H9 (cell line): ENCODE measurements around the gene CPNE5. TPM values are rescaled to one million over a fixed set of nuclear protein-coding genes. Genes with fewer than 3 reads are reported as not detected.

Experiments
- DNase-seq: peaks from one replicate; pipeline ENCODE4 v3.0.0-alpha.2; 2017
- H2AFZ ChIP-seq: one replicate; pipeline ENCODE4 v1.6.1; 2013; ENCODE audit warnings: mild to moderate bottlenecking, low read length, control low read depth, moderate library complexity
- H2AK5ac ChIP-seq: 2 replicates; pipeline ENCODE4 v1.6.1; 2013; ENCODE audit warnings: low read length, control low read depth, mixed read lengths; ENCODE audit not compliant: insufficient read length
- H2BK120ac ChIP-seq: one replicate; pipeline ENCODE4 v1.6.1; 2013; ENCODE audit warnings: low read depth, mild to moderate bottlenecking, low read length, control low read depth, inconsistent platforms; ENCODE audit not compliant: poor library complexity, severe bottlenecking
- H2BK12ac ChIP-seq: 2 replicates; pipeline ENCODE4 v1.6.1; 2013; ENCODE audit warnings: low read length, control low read depth, mixed read lengths, low read depth; ENCODE audit not compliant: insufficient read length
- H2BK15ac ChIP-seq: 2 replicates; pipeline ENCODE4 v1.6.1; 2013; ENCODE audit warnings: low read depth, low read length, control low read depth
- H2BK20ac ChIP-seq: one replicate; pipeline ENCODE4 v1.6.1; 2013; ENCODE audit warnings: low read depth, mild to moderate bottlenecking, low read length, control low read depth, inconsistent platforms; ENCODE audit not compliant: poor library complexity, severe bottlenecking
- H2BK5ac ChIP-seq: 2 replicates; pipeline ENCODE4 v1.6.1; 2013; ENCODE audit warnings: low read length, control low read depth, mixed read lengths; ENCODE audit not compliant: insufficient read length
- H3K14ac ChIP-seq: 2 replicates; pipeline ENCODE4 v1.6.1; 2013; ENCODE audit warnings: low read length, control low read depth; ENCODE audit not compliant: insufficient read depth
- H3K18ac ChIP-seq: 2 replicates; pipeline ENCODE4 v1.6.1; 2013; ENCODE audit warnings: low read depth, mild to moderate bottlenecking, mixed read lengths, low read length, control low read depth; ENCODE audit not compliant: insufficient read length
- H3K23ac ChIP-seq: 2 replicates; pipeline ENCODE4 v1.6.1; 2013; ENCODE audit warnings: low read length, control low read depth, mixed read lengths, low read depth; ENCODE audit not compliant: insufficient read length
- H3K23me2 ChIP-seq: 2 replicates; pipeline ENCODE4 v1.6.1; 2013; ENCODE audit warnings: low read depth, mild to moderate bottlenecking, mixed read lengths, low read length, control low read depth; ENCODE audit not compliant: insufficient read length, poor library complexity, severe bottlenecking
- H3K27ac ChIP-seq: 2 replicates; pipeline ENCODE4 v1.5.1; 2013; ENCODE audit warnings: low read length, control low read depth, mixed read lengths, low read depth; ENCODE audit not compliant: insufficient read length
- H3K27me3 ChIP-seq: 2 replicates; pipeline ENCODE4 v1.6.1; 2013; ENCODE audit warnings: low read length, control low read depth, inconsistent platforms; ENCODE audit not compliant: insufficient read depth
- H3K4ac ChIP-seq: 2 replicates; pipeline ENCODE4 v1.6.1; 2013; ENCODE audit warnings: low read depth, mild to moderate bottlenecking, control low read depth, inconsistent platforms, low read length, moderate library complexity
- H3K4me1 ChIP-seq: 2 replicates; pipeline ENCODE4 v1.6.1; 2013; ENCODE audit warnings: low read length, control low read depth, inconsistent platforms; ENCODE audit not compliant: insufficient read depth
- H3K4me2 ChIP-seq: 2 replicates; pipeline ENCODE4 v1.6.1; 2013; ENCODE audit warnings: low read length, control low read depth, mixed read lengths; ENCODE audit not compliant: insufficient read length, insufficient read depth
- H3K56ac ChIP-seq: 2 replicates; pipeline ENCODE4 v1.6.1; 2013; ENCODE audit warnings: low read depth, mild to moderate bottlenecking, mixed read lengths, low read length, control low read depth; ENCODE audit not compliant: insufficient read length
- H3K79me1 ChIP-seq: 2 replicates; pipeline ENCODE4 v1.6.1; 2013; ENCODE audit warnings: low read depth, mild to moderate bottlenecking, moderate library complexity, low read length, control low read depth, inconsistent platforms; ENCODE audit not compliant: insufficient read depth, poor library complexity, severe bottlenecking
- H3K79me2 ChIP-seq: 2 replicates; pipeline ENCODE4 v1.6.1; 2013; ENCODE audit warnings: low read length, control low read depth, inconsistent platforms; ENCODE audit not compliant: insufficient read depth
- H3K9ac ChIP-seq: 2 replicates; pipeline ENCODE4 v1.6.1; 2013; ENCODE audit warnings: low read length, control low read depth, mixed read lengths; ENCODE audit not compliant: insufficient read length; ENCODE audit errors: extremely low read depth
- H3K9me3 ChIP-seq: one replicate; pipeline ENCODE4 v1.6.1; 2013; ENCODE audit warnings: low read depth, low read length, inconsistent platforms; ENCODE audit not compliant: control insufficient read depth
- H3T11ph ChIP-seq: one replicate; pipeline ENCODE4 v1.6.1; 2013; ENCODE audit warnings: mild to moderate bottlenecking, low read length, control low read depth, inconsistent platforms
- H4K20me1 ChIP-seq: one replicate; pipeline ENCODE4 v1.6.1; 2013; ENCODE audit not compliant: control insufficient read depth, insufficient read length, insufficient read depth
- H4K5ac ChIP-seq: 2 replicates; pipeline ENCODE4 v1.6.1; 2013; ENCODE audit warnings: low read depth, mild to moderate bottlenecking, mixed read lengths, low read length, control low read depth; ENCODE audit not compliant: insufficient read length
- H4K8ac ChIP-seq: replicated peaks from 2 replicates; pipeline ENCODE4 v1.6.1; 2013; ENCODE audit warnings: low read length, control low read depth, mixed read lengths, low read depth; ENCODE audit not compliant: insufficient read length
- H4K91ac ChIP-seq: 2 replicates; pipeline ENCODE4 v1.6.1; 2013; ENCODE audit warnings: low read depth, mild to moderate bottlenecking, moderate library complexity, mixed read lengths, low read length, control low read depth; ENCODE audit not compliant: insufficient read length
- H3K27ac Mint-ChIP-seq, 3 experiments: 2 replicates in 2 of 3; 3 replicates in 1 of 3; pipeline ENCODE4 v1.8.0; 2020 to 2021; ENCODE audit warnings: mixed read lengths in 3 of 3, mild to moderate bottlenecking in 1 of 3, moderate library complexity in 1 of 3
- H3K27me3 Mint-ChIP-seq: 2 replicates; pipeline ENCODE4 v1.8.0; 2021; ENCODE audit warnings: low read depth, mild to moderate bottlenecking, moderate library complexity, mixed read lengths
- H3K36me3 Mint-ChIP-seq, 3 experiments: 2 replicates in 2 of 3; 3 replicates in 1 of 3; pipeline ENCODE4 v1.8.0; 2020 to 2021; ENCODE audit warnings: low read depth in 3 of 3, mixed read lengths in 3 of 3; ENCODE audit not compliant: insufficient read depth in 1 of 3
- H3K4me1 Mint-ChIP-seq, 2 experiments: 2 replicates each; pipeline ENCODE4 v1.8.0; 2020; ENCODE audit warnings: mixed read lengths in 2 of 2
- H3K4me3 Mint-ChIP-seq, 2 experiments: 2 replicates in 1 of 2; 3 replicates in 1 of 2; pipeline ENCODE4 v1.8.0; 2020 to 2021; ENCODE audit warnings: mild to moderate bottlenecking in 2 of 2, mixed read lengths in 2 of 2, moderate library complexity in 1 of 2
- H3K9me3 Mint-ChIP-seq, 2 experiments: 2 replicates in 1 of 2; 3 replicates in 1 of 2; pipeline ENCODE4 v1.8.0; 2020; ENCODE audit warnings: mild to moderate bottlenecking in 2 of 2, mixed read lengths in 2 of 2, moderate library complexity in 1 of 2
- CTCF ChIP-seq: fragments of 200-600 bp; sonication (generic); conservative IDR thresholded peaks from 3 replicates; pipeline ENCODE4 v1.8.0; 2021; ENCODE audit warnings: antibody characterized with exemption, mild to moderate bottlenecking
- WGBS: extraction: QIAGEN DNeasy Blood & Tissue Kit; methylation state at CpG from one replicate; pipeline ENCODE4 v1.1.7; 2013; ENCODE audit warnings: missing lambda C conversion rate, low lambda C conversion rate, mixed read lengths; ENCODE audit not compliant: insufficient read length; ENCODE audit errors: extremely low coverage; 5-methylcytosine and 5-hydroxymethylcytosine counted together
- total RNA-seq: library from RNA; stranded (reverse); gene quantifications from 2 replicates; pipeline ENCODE4 v1.2.1, GENCODE V29; 2021

The CPNE5 gene
- total RNA-seq, 1 experiment from 2014 or later, result 0.52 TPM

- H3K23ac ChIP-seq, result no peak overlapping the region
- H2AK5ac ChIP-seq, result no peak overlapping the region
- no peak overlapping the region; a peak in 1 of 5 replicates for H3K4me3 Mint-ChIP-seq
- no peaks in the 10 kb centered on the region for H3K9me3 Mint-ChIP-seq
- no peak overlapping the region for H3K4me2 ChIP-seq
- no peak overlapping the region for H2BK15ac ChIP-seq
- no peak overlapping the region for H3K14ac ChIP-seq
- no peak overlapping the region for H2BK12ac ChIP-seq
- H2BK120ac ChIP-seq, result no peak overlapping the region
- H3K9me3 ChIP-seq, result no peaks in the 10 kb centered on the region
- peaks cover 15% of the 10 kb centered on the region for H3K27me3 Mint-ChIP-seq
- H3K27ac ChIP-seq, result no peak overlapping the region
- H2BK20ac ChIP-seq, result no peak overlapping the region
- H3K4me1 Mint-ChIP-seq, result peaks cover 28 to 36% of the 10 kb centered on the region in 2 experiments
- H3T11ph ChIP-seq, result no peak overlapping the region
- H3K79me2 ChIP-seq, result no peaks in the 10 kb centered on the region
- H3K4ac ChIP-seq, result no peak overlapping the region
- H3K79me1 ChIP-seq, result no peaks in the 10 kb centered on the region
- no peak for TF ChIP-seq CTCF
- H3K18ac ChIP-seq, result no peak overlapping the region
- no peak overlapping the region for H3K56ac ChIP-seq
- H4K8ac ChIP-seq, result no peak overlapping the region
- H3K23me2 ChIP-seq, result peaks cover 4% of the 10 kb centered on the region
- no peak overlapping the region for H4K5ac ChIP-seq
- H3K9ac ChIP-seq, result no peak overlapping the region
- no peak overlapping the region for H4K91ac ChIP-seq
- no peak for DNase-seq
- no peak overlapping the region for H2AFZ ChIP-seq
- no peaks in the 10 kb centered on the region for H4K20me1 ChIP-seq
- no peaks in the 10 kb centered on the region; a peak in 2 of 7 replicates for H3K36me3 Mint-ChIP-seq
- no peaks in the 10 kb centered on the region; the same call in 1 of the 2 replicates for H3K4me1 ChIP-seq
- no peaks in the 10 kb centered on the region for H3K27me3 ChIP-seq
- H2BK5ac ChIP-seq, result no peak overlapping the region
- no CpG with 5 or more reads among the region's 4 CpGs for WGBS
- no peak overlapping the region for H3K27ac Mint-ChIP-seq
Measured at GRCh38 chr6:36847152-36847551, 7.9 kb upstream of the CPNE5 start.
